IPS DF 4.7 (cell line): ENCODE results near the gene CD59.
"Not testable (repeated sequence)": the region's sequence is repeated elsewhere in the genome, so short reads cannot be mapped to it uniquely, and the experiment has no call there.

Experiments used
- DNase-seq: peaks from one replicate; pipeline ENCODE4 v3.0.0-alpha.2; 2013; ENCODE audit warnings: low spot score; ENCODE audit errors: extremely low read depth

Gene CD59

DNA sequence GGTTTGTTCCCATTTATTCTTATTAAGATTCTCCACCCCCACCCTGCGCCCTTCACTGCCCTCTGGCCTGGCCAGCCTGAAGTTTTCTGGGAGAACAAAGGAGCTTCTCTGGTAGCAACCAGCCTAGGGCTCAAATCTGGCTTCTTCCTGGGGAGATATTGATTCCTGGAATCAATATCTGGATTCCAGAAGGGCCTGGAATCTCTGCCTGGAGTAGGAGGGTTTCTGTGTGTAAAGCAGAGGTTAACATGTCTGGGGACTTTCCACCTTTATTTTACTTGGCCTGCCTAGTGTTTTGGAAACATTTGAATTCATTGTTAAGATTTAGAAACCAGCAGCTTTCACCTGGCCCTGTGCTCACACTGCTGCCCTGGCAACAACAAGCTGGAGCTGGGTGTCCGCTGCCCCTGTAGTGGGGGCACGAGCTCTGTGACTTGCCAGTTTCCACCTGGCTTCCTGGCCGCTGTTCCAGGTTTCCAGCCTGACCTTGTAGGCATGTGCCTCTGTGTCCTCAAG, 41.1 kb downstream of the CD59 start:
- no peak for DNase-seq

- no peak for DNase-seq
These were observed 41.7 kb downstream of the CD59 start for GRCh38 chr11:33694346-33695050.

DNA sequence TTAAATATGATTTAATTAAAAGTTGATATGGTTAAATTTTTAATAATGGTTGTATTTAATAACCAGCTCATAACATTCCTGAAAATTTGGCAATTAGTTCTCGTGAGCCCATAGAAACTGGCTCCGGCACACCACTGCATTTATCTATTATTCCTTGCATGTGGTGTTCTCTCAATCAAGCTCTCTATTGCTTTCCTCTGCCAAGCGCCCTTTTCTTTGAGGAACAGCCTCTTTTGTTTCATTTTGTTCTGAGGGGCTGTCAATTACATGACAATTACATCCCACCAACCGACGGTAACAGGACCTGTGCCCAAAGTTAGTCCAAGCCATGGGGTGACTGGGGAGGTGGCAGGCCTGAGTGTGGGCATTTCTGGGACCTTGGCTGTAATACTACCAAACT, 43.7 kb downstream of the CD59 start:
- no peak for DNase-seq

GRCh38 chr11:33692013-33692504, 44.2 kb downstream of the CD59 start:
- DNase-seq: no peak

DNA sequence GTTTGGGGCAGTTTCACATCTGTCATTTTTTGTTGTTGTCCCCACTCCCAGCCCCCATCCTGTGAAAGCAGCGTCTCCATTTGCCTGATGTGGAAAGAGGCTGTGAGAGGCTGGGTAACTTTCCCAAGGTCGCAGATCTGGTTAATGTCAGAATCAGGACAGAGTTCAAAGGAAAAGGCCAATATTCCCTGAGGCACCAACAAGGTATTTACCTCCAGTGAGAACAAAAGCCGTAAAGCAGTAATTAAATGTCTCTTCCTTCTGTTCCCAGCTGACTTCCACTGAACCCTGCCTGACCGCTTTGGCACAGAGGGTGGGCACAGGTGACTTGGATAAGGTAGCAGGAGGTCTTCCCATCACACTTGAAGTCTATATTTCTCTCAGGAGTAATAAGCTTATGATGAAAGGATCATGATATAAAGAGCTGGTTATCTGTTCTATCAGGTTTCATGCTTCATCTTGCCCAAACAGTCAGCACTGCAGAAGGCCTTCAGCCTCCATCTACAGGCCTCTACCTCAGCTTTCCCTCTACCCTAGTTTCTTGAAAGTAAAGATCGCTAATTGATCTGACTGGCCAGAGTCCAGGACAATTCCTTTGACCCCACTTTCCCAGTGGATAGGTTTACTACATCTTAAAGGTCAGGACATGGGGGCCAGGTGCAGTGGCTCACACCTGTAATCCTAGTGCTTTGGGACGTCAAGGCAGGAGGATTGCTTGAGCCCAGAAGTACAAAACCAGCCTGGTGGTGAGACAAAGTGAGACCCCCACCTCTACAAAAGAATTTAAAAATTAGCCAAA, 45.0 kb downstream of the CD59 start:
- DNase-seq: no peak

DNA sequence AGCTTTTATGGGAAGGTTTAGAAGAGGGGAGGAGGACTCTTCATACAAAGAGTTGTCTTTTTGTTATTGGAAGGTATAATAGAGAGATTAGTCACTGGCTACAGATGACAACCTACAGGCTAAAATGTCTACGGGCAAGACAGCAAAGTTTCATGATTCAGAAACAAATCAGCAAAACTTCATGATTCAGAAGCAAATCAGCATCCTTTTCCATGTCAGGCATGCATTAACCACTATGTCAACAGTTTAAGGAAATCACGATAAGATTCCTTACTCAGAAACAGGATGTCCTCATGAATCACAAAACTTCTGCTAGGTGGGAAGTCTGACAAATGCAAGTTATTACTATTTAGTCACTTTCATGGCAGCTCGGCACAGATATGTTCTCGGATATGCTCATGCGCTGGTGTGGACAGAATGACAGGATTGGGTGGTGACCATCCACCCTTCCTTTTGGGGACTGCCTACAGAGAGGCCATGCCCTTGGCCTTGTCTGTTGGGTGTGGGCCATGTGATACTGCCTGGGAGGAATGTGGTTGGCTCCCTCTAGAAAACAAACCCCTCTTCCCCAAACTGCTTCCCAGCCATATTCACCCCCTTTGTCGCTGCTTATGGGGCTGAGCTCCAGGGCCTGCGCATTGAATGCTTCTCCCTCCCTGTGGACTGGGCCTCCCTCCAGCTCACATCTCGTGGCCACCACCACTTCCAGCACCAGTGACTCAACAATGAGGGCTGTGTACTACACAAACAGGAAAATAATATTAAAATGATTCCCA, 45.7 kb downstream of the CD59 start:
- no peak for DNase-seq

DNA sequence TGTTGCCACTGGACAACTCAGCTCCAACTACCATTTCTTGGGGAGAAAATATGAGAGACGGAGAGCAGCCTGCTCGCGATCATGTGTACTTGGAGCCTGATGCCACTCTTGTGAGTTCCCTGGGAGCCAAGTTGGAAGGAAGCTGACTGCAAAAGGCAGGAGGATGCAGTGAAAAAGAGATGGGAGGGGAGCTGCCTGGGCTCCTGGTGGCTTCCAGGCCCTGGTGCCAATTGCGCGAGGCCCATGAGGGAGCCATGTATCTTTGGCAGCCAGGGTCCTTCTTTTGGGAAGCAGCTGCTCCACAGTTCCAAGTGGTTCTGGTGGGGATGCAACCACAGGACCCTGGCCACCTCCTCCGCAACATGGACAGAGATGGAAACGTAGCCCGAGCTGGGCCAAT, 46.7 kb downstream of the CD59 start:
- DNase-seq: no peak

GRCh38 chr11:33689085-33689484, 47.1 kb downstream of the CD59 start:
- no peak for DNase-seq

DNA sequence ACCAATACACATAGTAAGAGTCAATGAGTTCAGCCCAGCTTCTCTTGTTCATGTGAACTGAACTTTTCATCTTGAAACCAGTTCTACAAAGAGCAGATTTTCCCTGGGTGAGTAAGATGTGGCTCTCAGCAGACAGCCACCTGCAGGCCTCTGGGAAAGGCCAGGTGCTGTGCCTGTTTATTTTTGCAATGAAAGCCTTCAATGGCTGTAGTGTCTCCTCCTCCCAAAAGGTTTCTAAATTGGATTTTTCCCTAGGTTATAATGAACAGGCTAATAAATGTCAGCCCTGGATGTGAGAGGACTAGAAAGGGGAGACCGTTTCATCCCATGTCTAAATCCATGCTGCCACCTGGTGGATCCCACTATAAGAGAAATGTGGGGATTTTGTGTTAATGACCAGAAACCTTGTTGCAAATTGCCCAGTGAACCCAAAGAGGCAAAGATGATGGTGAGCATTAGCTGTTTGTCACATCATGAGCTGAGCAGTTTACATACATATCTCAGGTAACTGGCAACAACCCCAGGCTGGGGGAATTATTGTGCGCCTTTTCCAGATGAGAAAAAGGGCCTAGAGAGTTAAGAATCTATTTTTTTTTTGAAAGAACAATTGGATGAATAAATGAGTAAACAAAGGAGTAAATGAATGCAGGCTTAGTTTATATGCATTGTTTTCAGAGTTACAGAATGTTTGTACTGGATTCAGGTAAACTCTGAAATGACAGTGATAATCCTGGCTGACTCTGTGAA, 48.3 kb downstream of the CD59 start:
- DNase-seq: no peak

DNA sequence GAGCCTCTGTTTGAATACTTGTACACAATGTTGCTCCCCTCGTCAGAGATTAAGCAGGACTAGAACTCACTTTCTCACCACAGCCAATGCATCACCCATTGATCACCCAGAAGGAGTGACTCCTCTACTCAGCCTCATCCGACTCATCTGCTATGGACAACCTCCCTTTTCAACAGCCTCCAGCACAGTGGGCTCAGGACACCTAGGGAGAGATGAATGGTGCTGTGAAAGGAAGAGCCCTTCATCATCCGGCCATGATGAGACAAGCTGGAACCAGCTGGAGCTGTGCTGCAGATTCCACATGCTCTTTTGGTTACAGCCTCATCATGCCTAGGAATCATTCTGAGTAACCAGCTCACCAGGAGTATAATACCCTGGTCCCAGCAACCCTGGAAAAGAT, 51.1 kb downstream of the CD59 start:
- no peak for DNase-seq

GRCh38 chr11:33684003-33684706, 52.1 kb downstream of the CD59 start:
- DNase-seq: no peak

DNA sequence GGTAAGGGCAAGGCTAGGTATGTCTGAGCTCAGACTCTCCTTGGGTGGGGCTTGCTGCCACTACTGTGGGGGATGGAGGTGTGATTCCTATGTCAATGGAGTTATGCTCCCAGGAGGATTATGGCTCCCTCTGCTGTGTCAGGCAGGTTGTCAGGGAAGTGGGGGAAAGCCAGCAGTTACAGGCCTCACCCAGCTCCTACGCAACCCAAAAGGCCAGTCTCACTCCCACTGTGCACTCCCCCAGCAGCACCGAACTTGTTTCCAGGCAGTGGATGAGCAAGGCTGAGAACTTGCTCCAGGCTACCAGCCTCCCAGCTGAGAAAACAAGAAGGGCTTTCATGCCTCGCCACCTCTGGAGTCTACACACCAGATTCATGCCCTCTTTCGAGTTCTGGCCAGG, 53.8 kb downstream of the CD59 start:
- no peak for DNase-seq

GRCh38 chr11:33682019-33682418, 54.2 kb downstream of the CD59 start:
- DNase-seq: no peak

DNA sequence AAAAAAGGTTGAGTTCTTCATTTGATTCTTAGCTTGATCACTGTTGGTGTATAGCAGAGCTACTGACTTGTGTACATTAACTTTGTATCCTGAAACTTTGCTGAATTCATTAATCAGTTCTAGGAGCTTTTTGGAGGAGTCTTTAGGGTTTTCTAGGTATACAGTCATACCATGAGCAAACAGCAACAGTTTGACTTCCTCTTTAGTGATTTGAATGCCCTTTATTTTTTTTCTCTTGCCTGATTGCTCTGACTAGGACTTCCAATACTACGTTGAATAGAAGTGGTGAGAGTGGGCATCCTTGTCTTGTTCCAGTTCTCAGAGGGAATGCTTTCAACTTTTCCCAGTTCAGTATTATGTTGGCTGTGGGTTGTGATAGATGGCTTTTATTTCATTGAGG, 57.6 kb downstream of the CD59 start:
- DNase-seq: not testable (repeated sequence)

DNA sequence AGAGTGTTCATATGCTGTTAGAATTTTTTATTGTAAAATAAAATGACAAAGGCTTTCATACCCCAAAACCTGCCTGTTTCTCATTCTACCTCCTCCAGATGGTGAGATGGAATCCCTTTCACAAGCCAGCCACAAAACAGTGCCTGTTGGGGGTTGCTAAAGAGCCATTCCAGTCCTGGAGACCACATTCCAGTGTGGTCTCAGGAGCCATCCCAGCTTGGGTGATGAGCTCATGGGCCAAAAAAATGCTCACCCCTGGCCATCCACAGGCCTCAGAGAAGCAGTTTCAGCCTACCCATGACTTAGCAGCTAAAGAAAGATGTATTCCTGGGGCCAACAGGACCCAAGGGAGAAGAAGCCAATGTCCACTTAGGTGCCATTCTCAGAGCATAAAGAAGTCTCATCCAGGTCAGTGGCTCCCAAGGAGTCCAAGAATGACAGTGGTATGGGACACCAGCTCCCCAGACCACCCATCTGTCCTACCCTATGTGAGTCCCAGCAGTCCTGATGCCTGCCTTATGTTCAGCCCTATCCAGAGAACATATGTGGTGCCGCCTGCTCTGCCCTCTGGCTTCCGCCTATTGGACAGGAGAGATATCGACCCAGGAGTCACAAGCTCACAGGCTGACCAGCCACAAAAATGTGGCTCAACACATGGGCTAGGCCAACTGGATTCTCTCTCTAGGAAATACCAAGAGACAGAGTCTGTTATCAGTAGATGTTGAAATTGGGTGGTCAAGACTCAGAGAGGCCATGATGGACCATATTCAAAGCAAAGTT, 62.0 kb downstream of the CD59 start:
- DNase-seq: no peak

DNA sequence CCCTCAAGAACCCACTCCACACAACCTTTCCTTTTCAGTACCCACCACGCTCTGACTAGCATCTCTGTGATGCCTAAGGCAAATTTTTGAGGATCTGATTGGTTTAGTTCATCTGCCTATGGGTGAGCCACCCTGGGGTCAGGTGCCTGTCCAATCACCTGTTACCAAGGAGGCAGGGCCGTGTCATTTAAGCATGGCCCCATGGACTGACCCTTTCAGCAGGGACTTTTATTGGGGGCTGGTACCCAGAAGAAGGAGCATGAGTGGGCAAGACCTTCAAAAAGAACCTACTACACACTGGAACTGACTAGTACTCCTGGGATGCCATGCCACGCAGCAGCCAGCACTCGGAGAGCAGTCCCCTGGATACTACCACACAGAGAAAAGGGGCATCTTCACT, 64.0 kb downstream of the CD59 start:
- DNase-seq: no peak

DNA sequence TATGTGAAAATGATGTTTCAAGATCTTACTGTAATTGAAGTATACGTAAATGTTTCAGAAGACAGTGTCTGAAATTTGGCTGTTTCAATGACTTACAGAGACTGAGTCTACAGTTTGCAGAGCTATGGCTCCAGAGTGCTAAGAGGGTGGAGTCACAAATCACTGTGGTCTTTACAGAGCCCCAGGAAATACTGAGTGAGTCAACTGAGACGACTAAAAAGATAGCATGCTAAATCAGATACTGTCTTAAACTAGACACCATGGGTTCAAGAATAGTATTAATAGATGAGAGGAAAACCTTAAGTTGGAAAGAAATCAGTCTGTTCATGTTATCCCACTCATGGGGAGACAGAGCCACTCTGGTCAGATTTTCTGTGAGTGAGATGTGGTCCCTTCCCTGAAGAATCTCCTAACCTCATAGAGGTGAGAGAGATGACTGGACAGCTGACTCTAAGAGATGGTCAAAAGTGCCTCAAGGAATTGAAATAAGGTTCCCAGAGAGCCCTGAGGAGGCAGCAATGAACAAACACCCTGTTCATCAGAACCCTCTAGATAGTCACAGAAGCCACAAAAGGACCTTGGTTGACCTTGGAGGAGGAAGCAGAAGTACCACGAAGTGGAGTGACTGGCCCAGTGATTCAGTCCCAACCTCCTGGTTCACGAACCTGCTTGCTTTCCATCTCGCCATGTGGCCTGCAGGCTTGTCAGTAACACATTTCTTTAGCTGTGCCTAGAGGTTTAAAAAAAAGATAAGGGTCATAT, 65.8 kb downstream of the CD59 start:
- DNase-seq: no peak

DNA sequence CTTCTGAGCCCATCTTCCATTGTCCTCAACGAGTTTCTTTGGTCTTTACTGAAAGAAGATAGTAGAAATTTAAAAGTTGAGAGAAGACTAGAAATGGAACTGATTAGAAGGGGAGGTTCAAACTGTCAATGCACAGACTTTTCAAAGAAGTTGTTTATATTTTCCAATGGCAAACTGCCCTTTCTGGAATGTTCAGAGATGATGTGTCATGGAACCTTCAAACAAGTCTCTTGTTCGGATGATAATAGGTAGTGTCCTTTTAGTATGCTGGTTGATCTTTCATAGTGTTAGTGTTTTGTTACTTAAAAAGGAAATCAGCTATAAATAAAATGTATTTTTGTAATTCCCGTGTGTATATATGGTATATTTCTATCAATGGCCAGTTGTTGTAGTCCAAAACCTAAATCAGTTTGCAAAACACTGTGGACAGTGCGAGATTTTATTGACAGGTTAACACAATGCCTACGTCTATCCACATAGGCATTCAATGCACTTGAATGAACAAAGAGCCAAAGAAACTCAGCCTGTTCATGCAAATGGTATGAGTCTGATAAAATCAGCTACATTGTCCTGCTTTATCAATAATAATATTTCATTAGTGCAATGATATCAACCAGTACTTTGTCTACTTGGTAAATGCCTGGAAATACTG, 66.5 kb downstream of the CD59 start:
- DNase-seq: no peak
